UCSD-AML1 (cell line): ENCODE measurements around the gene RNF213.

Experiments used
- DNase-seq: peaks from one replicate; lab custom pipeline; 2025; ENCODE audit not compliant: unreplicated experiment; lab: John Stamatoyannopoulos, UW

Gene RNF213

GRCh38 chr17:80413771-80414507 is 153.3 kb downstream of the RNF213 start:
- DNase-seq, result no peak

- DNase-seq, result no peak
Observed at GRCh38 chr17:80414508-80414802, 153.8 kb downstream of the RNF213 start.

GRCh38 chr17:80414803-80415625 is 154.4 kb downstream of the RNF213 start, which contains the start of gene ENDOV:
Gene ENDOV, plus strand, starts transcription at chr17:80415167. Its CDS starts 28 bp downstream, at chr17:80415195.
- DNase-seq, result peak; percentile 92

- DNase-seq, result no peak
Observed at GRCh38 chr17:80415626-80416137, 155.0 kb downstream of the RNF213 start.

GRCh38 chr17:80416260-80416939 is 155.7 kb downstream of the RNF213 start:
- no peak for DNase-seq

GRCh38 chr17:80416940-80417293 is 156.3 kb downstream of the RNF213 start:
- DNase-seq, result no peak

- no peak for DNase-seq
Observed at GRCh38 chr17:80418589-80418988, 157.9 kb downstream of the RNF213 start.

- no peak for DNase-seq
Observed at GRCh38 chr17:80419255-80419654, 158.6 kb downstream of the RNF213 start.

GRCh38 chr17:80421381-80422090 is 160.9 kb downstream of the RNF213 start:
- no peak for DNase-seq

- no peak for DNase-seq
Observed at GRCh38 chr17:80422276-80422675, 161.6 kb downstream of the RNF213 start.

GRCh38 chr17:80422981-80423380 is 162.3 kb downstream of the RNF213 start:
- DNase-seq, result no peak

- no peak for DNase-seq
Observed at GRCh38 chr17:80423536-80424225, 163.0 kb downstream of the RNF213 start.

GRCh38 chr17:80424261-80424660 is 163.6 kb downstream of the RNF213 start:
- DNase-seq, result no peak

GRCh38 chr17:80424878-80425765 is 164.5 kb downstream of the RNF213 start:
- DNase-seq, result no peak

GRCh38 chr17:80425835-80426426 is 165.3 kb downstream of the RNF213 start:
- DNase-seq, result no peak

GRCh38 chr17:80426671-80427326 is 166.1 kb downstream of the RNF213 start:
- peak; percentile 77 for DNase-seq

GRCh38 chr17:80427366-80428282 is 167.0 kb downstream of the RNF213 start:
- DNase-seq, result no peak
